ENCODE data around the gene SKAP2. TPM values are rescaled to one million over a fixed set of nuclear protein-coding genes. Genes with fewer than 3 reads are reported as not detected.

SKAP2 gene
- total RNA-seq (2021) (0.56 and 1.7 TPM in 2 replicates), Bru-seq, nascent RNA (percentile 27 among the genes with signal in this experiment), BruChase-seq, experiment 1, labeled RNA remaining after a 2-hour chase (percentile 23 among the genes with signal in this experiment), BruChase-seq, experiment 2, labeled RNA remaining after a 6-hour chase (percentile 23 among the genes with signal in this experiment)
- long read RNA-seq, partial matches to known transcripts: 1 of 3 reads
- long read RNA-seq, other reads (novel, unspliced or antisense): 0 of 3 reads

DNA sequence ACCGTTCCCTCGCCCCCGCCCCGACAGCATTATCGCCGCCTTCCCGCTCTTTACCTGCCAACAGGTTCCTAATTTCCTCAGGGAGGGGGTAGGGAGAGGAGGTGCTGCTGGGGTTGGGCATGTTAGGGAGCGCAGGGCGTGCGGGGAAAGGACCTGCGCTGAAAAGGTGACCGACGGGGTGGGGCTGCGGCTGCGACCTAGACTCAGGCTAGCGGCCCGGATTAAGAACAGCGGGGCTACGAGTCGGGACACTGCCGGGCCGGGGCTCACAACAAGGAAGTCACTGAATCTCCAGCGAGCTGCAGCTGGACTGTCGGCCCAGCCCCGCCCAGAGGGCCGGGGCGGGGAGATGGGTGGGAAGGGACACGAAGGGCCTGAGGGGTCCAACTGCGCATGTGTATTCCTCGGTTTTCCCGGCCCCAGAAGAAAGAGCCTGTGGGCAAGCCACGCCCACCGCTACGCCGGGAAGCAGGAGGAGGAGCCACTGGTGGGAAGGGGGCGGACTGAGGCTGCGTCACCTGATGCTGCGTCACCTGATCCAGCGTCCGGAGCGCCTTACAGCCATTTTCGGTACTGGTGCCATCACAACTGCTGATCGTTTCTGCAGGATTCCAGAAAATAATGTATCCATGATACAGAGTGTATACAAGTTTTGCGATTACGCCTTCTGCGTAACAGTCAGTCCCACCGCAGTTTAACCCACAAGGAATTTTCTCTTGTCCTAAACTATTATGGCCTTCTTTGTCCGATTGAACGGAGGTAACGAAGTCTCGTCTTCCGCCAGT, at the start of gene SKAP2:
Gene SKAP2, minus strand, starts transcription at position 282 of the 785 bp plus-strand sequence. Its CDS starts 161 bp downstream, at position 121.
- Histone ChIP-seq H3K27me3 (replicated peaks; ENCODE audit: insufficient read depth, low read depth, low read length, poor library complexity) (peaks cover 60% of the 10 kb centered on the region), H3K4me3 (ENCODE audit: low read depth, low read length, poor library complexity, severe bottlenecking) (peak within 1 kb of the TSS; percentile 55), H3K9me3 (ENCODE audit: low read depth, low read length, poor library complexity, severe bottlenecking) (no peaks in the 10 kb centered on the region), H3K4me1 (ENCODE audit: insufficient read depth, low read length, poor library complexity, severe bottlenecking) (no peaks in the 10 kb centered on the region), H3K27ac (ENCODE audit: low read depth, low read length, poor library complexity, severe bottlenecking) (no peak within 1 kb of the TSS), H3K36me3 (ENCODE audit: insufficient read depth, low read length, poor library complexity, severe bottlenecking) (no peaks in the 10 kb centered on the region)
- intact Hi-C loops (cut with micrococcal nuclease; ENCODE audit: unreplicated experiment): no loop called here
- BruUV-seq (replicated peaks): no TSS peak
- TF ChIP-seq EZH2 (IDR thresholded peaks at IDR 0.05; ENCODE audit: borderline replicate concordance, low read depth, low read length, poor library complexity, severe bottlenecking): no peak
- TF ChIP-seq CTCF (conservative IDR thresholded peaks at IDR 0.05; ENCODE audit: low read depth, low read length): no peak
- POLR2A ChIA-PET (ENCODE audit: low non-redundant PET): interaction anchor here (0.6 kb wide), 1 partner anchor 91 kb away, joined by 8 read pairs; no protein-coding TSS in a partner anchor
- CTCF ChIA-PET: no interaction called here
- peak; percentile 95 for DNase-seq (ENCODE audit: low spot score)

DNA sequence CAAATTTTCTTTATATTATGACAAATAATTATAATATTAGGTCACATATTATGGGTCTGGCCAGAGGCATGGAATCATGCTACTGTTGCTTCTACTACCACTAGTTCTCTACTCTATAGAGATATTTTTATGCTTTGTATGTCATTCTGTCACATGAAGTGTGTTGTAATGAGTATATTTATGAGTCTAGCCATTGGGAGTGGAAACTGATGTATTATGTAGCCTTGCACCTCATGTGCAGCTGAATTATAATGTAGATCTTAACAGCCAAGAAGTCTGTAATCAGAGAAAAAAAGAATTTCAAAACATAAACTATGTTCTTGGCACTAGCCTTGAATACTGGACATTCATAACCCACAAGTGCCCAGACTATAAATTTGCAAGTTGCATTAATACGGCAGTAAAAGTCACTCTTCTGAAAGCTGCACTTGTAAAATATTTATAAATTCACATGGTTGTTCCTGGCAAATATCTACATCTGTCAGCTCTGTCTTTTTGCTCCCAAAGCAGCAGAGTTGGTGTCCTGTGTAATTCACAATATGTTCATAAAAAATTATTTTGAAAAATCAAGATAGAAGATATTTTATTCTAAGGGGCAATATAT, 48.6 kb upstream of the SKAP2 start:
- ChIA-PET POLR2A (ENCODE audit: low non-redundant PET) (no interaction called here), CTCF (no interaction called here)
- peaks cover 29% of the 10 kb centered on the region for H3K27me3 ChIP-seq (replicated peaks; ENCODE audit: insufficient read depth, low read depth, low read length, poor library complexity)
- H3K9me3 ChIP-seq (ENCODE audit: low read depth, low read length, poor library complexity, severe bottlenecking): no peaks in the 10 kb centered on the region
- no peak for TF ChIP-seq CTCF (conservative IDR thresholded peaks at IDR 0.05; ENCODE audit: low read depth, low read length)
- no peak for TF ChIP-seq EZH2 (IDR thresholded peaks at IDR 0.05; ENCODE audit: borderline replicate concordance, low read depth, low read length, poor library complexity, severe bottlenecking)
- H3K27ac ChIP-seq (ENCODE audit: low read depth, low read length, poor library complexity, severe bottlenecking): no peak overlapping the region
- H3K36me3 ChIP-seq (ENCODE audit: insufficient read depth, low read length, poor library complexity, severe bottlenecking): no peaks in the 10 kb centered on the region
- no TSS peak for BruUV-seq (replicated peaks)
- no peak overlapping the region for H3K4me3 ChIP-seq (ENCODE audit: low read depth, low read length, poor library complexity, severe bottlenecking)
- intact Hi-C loops (cut with micrococcal nuclease; ENCODE audit: unreplicated experiment): no loop called here
- DNase-seq (ENCODE audit: low spot score): no peak
- no peaks in the 10 kb centered on the region for H3K4me1 ChIP-seq (ENCODE audit: insufficient read depth, low read length, poor library complexity, severe bottlenecking)

DNA sequence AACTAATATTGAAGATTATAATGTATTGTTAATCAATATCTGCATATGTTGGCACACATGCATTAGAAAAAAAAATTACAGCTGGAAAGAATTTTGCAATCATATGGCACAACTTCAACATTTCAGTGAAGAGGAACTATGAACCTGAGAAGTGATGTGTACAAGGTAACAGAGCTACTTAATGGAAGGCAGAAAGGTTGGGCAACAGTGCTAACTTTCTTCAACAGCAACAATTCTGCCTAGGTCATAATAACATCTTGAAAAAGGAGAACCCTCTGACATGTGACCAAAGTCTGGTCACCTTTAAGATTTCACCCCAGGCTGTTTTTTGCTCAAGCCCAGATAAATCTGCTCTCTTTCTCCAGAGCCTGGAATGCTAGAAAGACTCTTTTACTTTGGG, 47.9 kb upstream of the SKAP2 start:
- ChIA-PET CTCF (no interaction called here), POLR2A (ENCODE audit: low non-redundant PET) (no interaction called here)
- Histone ChIP-seq H3K27ac (ENCODE audit: low read depth, low read length, poor library complexity, severe bottlenecking) (no peak overlapping the region), H3K27me3 (replicated peaks; ENCODE audit: insufficient read depth, low read depth, low read length, poor library complexity) (peaks cover 22% of the 10 kb centered on the region), H3K9me3 (ENCODE audit: low read depth, low read length, poor library complexity, severe bottlenecking) (no peaks in the 10 kb centered on the region), H3K36me3 (ENCODE audit: insufficient read depth, low read length, poor library complexity, severe bottlenecking) (no peaks in the 10 kb centered on the region), H3K4me1 (ENCODE audit: insufficient read depth, low read length, poor library complexity, severe bottlenecking) (no peaks in the 10 kb centered on the region), H3K4me3 (ENCODE audit: low read depth, low read length, poor library complexity, severe bottlenecking) (no peak overlapping the region)
- no peak for DNase-seq (ENCODE audit: low spot score)
- BruUV-seq (replicated peaks): no TSS peak
- TF ChIP-seq CTCF (conservative IDR thresholded peaks at IDR 0.05; ENCODE audit: low read depth, low read length) (no peak), EZH2 (IDR thresholded peaks at IDR 0.05; ENCODE audit: borderline replicate concordance, low read depth, low read length, poor library complexity, severe bottlenecking) (no peak)
- intact Hi-C loops (cut with micrococcal nuclease; ENCODE audit: unreplicated experiment): no loop called here
